Upper lobe of left lung (tissue), 6 donors: ENCODE data around the gene EFNA5. TPM values are rescaled to one million over a fixed set of nuclear protein-coding genes. Genes with fewer than 3 reads are reported as not detected.

Experiments
- ATAC-seq, 2 donors: fragments of 200-7000 bp; cut with Tn5 transposase; one replicate each; pipeline ENCODE4 v1.9.1; 2022; ENCODE audit warnings: mild to moderate bottlenecking in 2 of 2, moderate library complexity in 2 of 2; ENCODE audit not compliant: low FRiP score in 2 of 2
- DNase-seq, 2 donors: peaks; one replicate each; pipeline ENCODE4 v3.0.0-alpha.2; 2019 to 2020
- H3K27ac ChIP-seq, 4 donors: fragments of 200-600 bp; sonication (generic); one replicate each; pipeline ENCODE4 v1.5.1; 2016 to 2019
- H3K27me3 ChIP-seq, 4 donors: fragments of 200-600 bp; sonication (generic); one replicate each; pipeline ENCODE4 v1.5.1; 2017 to 2019
- H3K36me3 ChIP-seq, 4 donors: fragments of 200-600 bp; sonication (generic); one replicate each; pipeline ENCODE4 v1.5.1; 2016 to 2019
- H3K4me1 ChIP-seq, 4 donors: fragments of 200-600 bp; sonication (generic); one replicate each; pipeline ENCODE4 v1.5.1; 2018 to 2019
- H3K4me3 ChIP-seq, 4 donors: fragments of 200-600 bp; sonication (generic); one replicate each; pipeline ENCODE4 v1.5.1; 2017 to 2019; ENCODE audit warnings: mild to moderate bottlenecking in 2 of 4, moderate library complexity in 1 of 4
- H3K9me3 ChIP-seq, 4 donors: fragments of 200-600 bp; sonication (generic); one replicate each; pipeline ENCODE4 v1.5.1; 2018 to 2019
- EP300 ChIP-seq, 4 donors: sonication (generic); formaldehyde crosslinking; IDR thresholded peaks; one replicate each; pipeline ENCODE4 v1.5.1; 2017; ENCODE audit warnings: antibody characterized with exemption in 4 of 4, control low read depth in 2 of 4
- POLR2A ChIP-seq, 4 donors: fragments of 450-650 bp; IDR thresholded peaks; one replicate each; pipeline ENCODE4 v1.5.1; 2016 to 2017; ENCODE audit warnings: antibody characterized with exemption in 4 of 4, mild to moderate bottlenecking in 2 of 4
- POLR2AphosphoS5 ChIP-seq, 2 donors: sonication (generic); formaldehyde crosslinking; IDR thresholded peaks; one replicate each; pipeline ENCODE4 v1.5.1; 2017; ENCODE audit warnings: antibody characterized with exemption in 2 of 2
- WGBS, 2 donors: methylation state at CpG; one replicate each; pipeline ENCODE4 v1.1.5; 2017 to 2018; 5-methylcytosine and 5-hydroxymethylcytosine counted together
- total RNA-seq, 6 donors: library from RNA; depleted of rRNA in 4 of 6; stranded (reverse); fragments of >200 nt in 4 of 6; gene quantifications; one replicate each; pipeline versions ENCODE4 v1.1.0 to v1.2.1, GENCODE V29; 2016 to 2021
- TF ChIP-seq, protein P1 (sequence below), 6 experiments: fragments of 450-650 bp in 4 of 6; fragments of 200-600 bp in 2 of 6; sonication (generic) in 2 of 6; IDR thresholded peaks; one replicate each; pipeline ENCODE4 v1.5.1; 2016 to 2019; ENCODE audit warnings: antibody characterized with exemption in 6 of 6
- donor health status: DM: no; HTN: no; CAD: no; lungs with moderate emphysema.
- donor health status: DM: no; HTN: yes; CAD: no; lungs with severe emphysema.

Gene EFNA5
- total RNA-seq, 6 donors from 2014 or later, result 4.1 to 41.9 (median 7.3) TPM

- Histone ChIP-seq H3K36me3 (no peaks in the 10 kb centered on the region), H3K4me1 (no peaks in the 10 kb centered on the region), H3K4me3 (no peak overlapping the region), H3K27me3 (no peaks in the 10 kb centered on the region), H3K9me3 (no peaks in the 10 kb centered on the region), H3K27ac (no peak overlapping the region)
- TF ChIP-seq, protein P1, sequence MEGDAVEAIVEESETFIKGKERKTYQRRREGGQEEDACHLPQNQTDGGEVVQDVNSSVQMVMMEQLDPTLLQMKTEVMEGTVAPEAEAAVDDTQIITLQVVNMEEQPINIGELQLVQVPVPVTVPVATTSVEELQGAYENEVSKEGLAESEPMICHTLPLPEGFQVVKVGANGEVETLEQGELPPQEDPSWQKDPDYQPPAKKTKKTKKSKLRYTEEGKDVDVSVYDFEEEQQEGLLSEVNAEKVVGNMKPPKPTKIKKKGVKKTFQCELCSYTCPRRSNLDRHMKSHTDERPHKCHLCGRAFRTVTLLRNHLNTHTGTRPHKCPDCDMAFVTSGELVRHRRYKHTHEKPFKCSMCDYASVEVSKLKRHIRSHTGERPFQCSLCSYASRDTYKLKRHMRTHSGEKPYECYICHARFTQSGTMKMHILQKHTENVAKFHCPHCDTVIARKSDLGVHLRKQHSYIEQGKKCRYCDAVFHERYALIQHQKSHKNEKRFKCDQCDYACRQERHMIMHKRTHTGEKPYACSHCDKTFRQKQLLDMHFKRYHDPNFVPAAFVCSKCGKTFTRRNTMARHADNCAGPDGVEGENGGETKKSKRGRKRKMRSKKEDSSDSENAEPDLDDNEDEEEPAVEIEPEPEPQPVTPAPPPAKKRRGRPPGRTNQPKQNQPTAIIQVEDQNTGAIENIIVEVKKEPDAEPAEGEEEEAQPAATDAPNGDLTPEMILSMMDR (IDR thresholded peaks at IDR 0.05), result no peak
- no peak for TF ChIP-seq POLR2AphosphoS5 (IDR thresholded peaks at IDR 0.05)
- TF ChIP-seq EP300 (IDR thresholded peaks at IDR 0.05), result no peak
- TF ChIP-seq POLR2A (IDR thresholded peaks at IDR 0.05), result no peak
- DNase-seq, result no peak
- 96 to 99% methylated on average over 7 of the region's 7 CpGs for WGBS, 2 donors
- no peak for ATAC-seq
Measured at GRCh38 chr5:107556575-107556974, 114.2 kb downstream of the EFNA5 start.

DNA sequence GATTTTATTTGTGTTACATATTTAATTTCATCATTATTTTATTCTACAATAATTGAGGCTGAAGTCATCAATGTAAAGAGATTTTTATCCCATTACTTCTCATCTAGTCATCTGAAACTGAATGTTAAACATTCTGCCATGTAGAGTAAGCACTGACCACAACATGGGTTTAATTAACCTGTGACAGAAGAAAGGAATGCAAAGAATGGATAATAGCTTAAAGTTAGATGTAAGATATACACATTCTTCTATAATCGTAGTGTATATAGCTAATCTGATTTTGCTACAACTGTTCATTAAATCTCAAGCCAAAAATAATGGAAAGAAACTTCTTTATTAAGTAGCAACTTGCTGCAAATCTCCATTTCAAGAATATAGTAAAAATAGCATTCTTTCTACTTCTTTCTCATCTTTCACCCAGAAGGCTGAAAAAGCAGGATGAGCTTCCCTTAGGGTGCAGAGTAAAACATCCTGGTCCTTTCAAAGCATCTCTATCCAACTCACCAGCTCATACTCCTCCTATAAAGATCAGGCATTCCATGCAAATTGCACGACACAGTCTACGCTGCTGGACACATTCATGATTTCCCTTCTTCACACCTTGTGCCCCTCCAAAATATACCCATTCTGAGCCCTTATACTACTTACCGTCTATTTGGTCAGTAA, 115.2 kb downstream of the EFNA5 start:
- DNase-seq, result no peak
- no peaks in the 10 kb centered on the region for H3K36me3 ChIP-seq
- H3K4me3 ChIP-seq, result no peak overlapping the region
- no peak overlapping the region for H3K27ac ChIP-seq
- no peaks in the 10 kb centered on the region for H3K9me3 ChIP-seq
- H3K4me1 ChIP-seq, result no peaks in the 10 kb centered on the region
- no peaks in the 10 kb centered on the region for H3K27me3 ChIP-seq
- no peak for ATAC-seq
- TF ChIP-seq, protein P1 (IDR thresholded peaks at IDR 0.05), result no peak
- TF ChIP-seq POLR2AphosphoS5 (IDR thresholded peaks at IDR 0.05), result no peak
- no peak for TF ChIP-seq EP300 (IDR thresholded peaks at IDR 0.05)
- no peak for TF ChIP-seq POLR2A (IDR thresholded peaks at IDR 0.05)
- 81 to 90% methylated on average over 4 of the region's 4 CpGs for WGBS, 2 donors

DNA sequence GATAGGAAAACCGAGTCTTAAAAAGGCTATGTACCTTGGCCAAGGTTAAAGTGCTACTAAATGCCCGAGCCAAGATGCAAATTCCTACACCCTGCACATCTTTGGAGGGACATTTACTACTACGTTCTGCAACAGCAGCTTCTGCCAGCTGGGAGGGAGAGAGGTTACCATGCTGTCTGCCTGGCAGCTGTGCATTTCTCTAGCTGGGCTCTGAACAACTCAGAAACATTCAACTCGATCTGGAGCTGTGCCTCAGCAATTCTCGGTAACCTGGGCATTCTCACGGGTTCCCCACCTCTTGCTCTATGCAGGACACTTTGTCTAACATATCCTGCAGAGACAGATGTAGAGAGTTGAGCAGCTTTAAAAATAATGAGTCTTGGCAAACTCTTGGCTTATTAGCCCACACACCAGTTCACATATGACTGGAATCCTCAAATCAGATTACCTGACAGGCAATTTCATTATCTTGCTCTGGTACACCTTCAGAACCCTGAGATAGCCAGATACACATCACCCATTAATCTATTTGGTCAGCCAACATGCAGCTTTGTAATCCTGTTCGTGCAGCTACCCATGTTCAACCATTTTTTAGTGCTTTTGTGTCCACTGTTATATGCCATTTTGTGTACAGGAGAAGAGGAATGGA, 115.8 kb downstream of the EFNA5 start:
- DNase-seq (no peak), ATAC-seq (no peak)
- 85 to 88% methylated on average over 7 of the region's 7 CpGs for WGBS, 2 donors
- H3K36me3 ChIP-seq, result no peaks in the 10 kb centered on the region
- H3K9me3 ChIP-seq, result no peaks in the 10 kb centered on the region
- no peaks in the 10 kb centered on the region for H3K27me3 ChIP-seq
- H3K4me1 ChIP-seq, result no peaks in the 10 kb centered on the region
- no peak overlapping the region for H3K27ac ChIP-seq
- no peak overlapping the region for H3K4me3 ChIP-seq
- TF ChIP-seq EP300 (IDR thresholded peaks at IDR 0.05), result no peak
- no peak for TF ChIP-seq POLR2A (IDR thresholded peaks at IDR 0.05)
- TF ChIP-seq, protein P1 (IDR thresholded peaks at IDR 0.05), result no peak
- no peak for TF ChIP-seq POLR2AphosphoS5 (IDR thresholded peaks at IDR 0.05)

DNA sequence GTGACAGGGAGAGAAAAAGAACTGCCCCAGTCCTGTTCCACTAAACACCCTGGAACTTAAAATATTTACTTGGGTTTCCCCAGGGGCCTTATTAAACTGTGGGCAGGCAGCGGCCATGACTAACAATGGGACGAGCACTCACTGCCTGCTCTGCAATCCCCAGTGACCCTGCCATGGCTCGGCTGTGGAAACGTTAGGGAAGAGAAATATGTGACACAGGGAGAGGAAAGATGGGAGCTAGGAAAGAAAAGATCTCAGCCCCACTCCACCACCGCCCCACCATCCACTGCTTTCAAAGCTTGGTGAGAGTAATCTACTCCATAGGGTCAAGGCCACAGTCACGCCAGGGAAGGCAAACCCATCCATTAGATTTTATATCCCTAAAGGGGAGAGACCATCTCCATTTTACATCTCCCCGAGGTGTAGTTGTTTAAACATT, 117.6 kb downstream of the EFNA5 start:
- Histone ChIP-seq H3K27me3 (no peaks in the 10 kb centered on the region), H3K36me3 (no peaks in the 10 kb centered on the region), H3K9me3 (no peaks in the 10 kb centered on the region), H3K4me1 (no peaks in the 10 kb centered on the region), H3K27ac (no peak overlapping the region), H3K4me3 (no peak overlapping the region)
- TF ChIP-seq, protein P1 (IDR thresholded peaks at IDR 0.05), result no peak
- TF ChIP-seq POLR2AphosphoS5 (IDR thresholded peaks at IDR 0.05) (no peak), EP300 (IDR thresholded peaks at IDR 0.05) (no peak), POLR2A (IDR thresholded peaks at IDR 0.05) (no peak)
- ATAC-seq, result no peak
- 69 to 72% methylated on average over 7 of the region's 7 CpGs for WGBS, 2 donors
- DNase-seq, result no peak
